HG02759 (cell line): ENCODE results near the gene RBMS1.

Experiments used
- ATAC-seq: cut with Tn5 transposase; IDR thresholded peaks from one replicate; pipeline ENCODE4 v1.9.1; 2021; ENCODE audit warnings: mild to moderate bottlenecking, moderate library complexity; ENCODE audit not compliant: unreplicated experiment

Gene RBMS1

GRCh38 chr2:160289126-160289525, 204.5 kb downstream of the RBMS1 start:
- no peak for ATAC-seq

GRCh38 chr2:160288324-160288723, 205.3 kb downstream of the RBMS1 start:
- no peak for ATAC-seq

- ATAC-seq: no peak
Observed at GRCh38 chr2:160287476-160287875, 206.1 kb downstream of the RBMS1 start.

- no peak for ATAC-seq
Observed at GRCh38 chr2:160286551-160286950, 207.1 kb downstream of the RBMS1 start.

GRCh38 chr2:160283675-160284074, 209.9 kb downstream of the RBMS1 start:
- no peak for ATAC-seq

- no peak for ATAC-seq
Observed at GRCh38 chr2:160282063-160282580, 211.5 kb downstream of the RBMS1 start.

GRCh38 chr2:160281213-160281612, 212.4 kb downstream of the RBMS1 start:
- no peak for ATAC-seq

GRCh38 chr2:160279813-160280465, 213.7 kb downstream of the RBMS1 start:
- ATAC-seq: no peak

- ATAC-seq: no peak
Observed at GRCh38 chr2:160278879-160279177, 214.8 kb downstream of the RBMS1 start.

GRCh38 chr2:160278101-160278878, 215.3 kb downstream of the RBMS1 start:
- peak; percentile 77 for ATAC-seq

- no peak for ATAC-seq
Observed at GRCh38 chr2:160277151-160277550, 216.5 kb downstream of the RBMS1 start.

- no peak for ATAC-seq
Observed at GRCh38 chr2:160275656-160276055, 218.0 kb downstream of the RBMS1 start.

- ATAC-seq: no peak
Observed at GRCh38 chr2:160271171-160272086, 222.2 kb downstream of the RBMS1 start.

GRCh38 chr2:160270571-160271113, 223.0 kb downstream of the RBMS1 start:
- ATAC-seq: no peak

- peak; percentile 81 for ATAC-seq
Observed at GRCh38 chr2:160269803-160270570, 223.6 kb downstream of the RBMS1 start.

GRCh38 chr2:160269365-160269764, 224.2 kb downstream of the RBMS1 start:
- ATAC-seq: peak; percentile 18

GRCh38 chr2:160268151-160268781, 225.3 kb downstream of the RBMS1 start:
- no peak for ATAC-seq

GRCh38 chr2:160267692-160268091, 225.9 kb downstream of the RBMS1 start:
- no peak for ATAC-seq

- no peak for ATAC-seq
Observed at GRCh38 chr2:160267022-160267421, 226.6 kb downstream of the RBMS1 start.

- no peak for ATAC-seq
Observed at GRCh38 chr2:160266037-160266551, 227.5 kb downstream of the RBMS1 start.
